Nephron progenitor cell (in vitro differentiated cells): Measurements from ENCODE around the gene GUCD1.

Source experiments
- DNase-seq: peaks from one replicate; pipeline ENCODE4 v3.0.0; 2021
- H3K27ac Mint-ChIP-seq: 2 replicates; pipeline ENCODE4 v1.8.0; 2021; ENCODE audit warnings: mild to moderate bottlenecking, moderate library complexity, mixed read lengths
- H3K27me3 Mint-ChIP-seq: 2 replicates; pipeline ENCODE4 v1.8.0; 2021; ENCODE audit warnings: mild to moderate bottlenecking, low read depth, mixed read lengths; ENCODE audit not compliant: poor library complexity
- H3K36me3 Mint-ChIP-seq: 2 replicates; pipeline ENCODE4 v1.8.0; 2021; ENCODE audit warnings: low read depth, mixed read lengths
- H3K4me1 Mint-ChIP-seq: 2 replicates; pipeline ENCODE4 v1.8.0; 2021; ENCODE audit warnings: mixed read lengths
- H3K4me3 Mint-ChIP-seq: 2 replicates; pipeline ENCODE4 v1.8.0; 2021; ENCODE audit warnings: mild to moderate bottlenecking, moderate library complexity, mixed read lengths
- H3K9me3 Mint-ChIP-seq: 2 replicates; pipeline ENCODE4 v1.8.0; 2021; ENCODE audit warnings: mild to moderate bottlenecking, moderate library complexity, mixed read lengths
- CTCF ChIP-seq: fragments of 200-600 bp; sonication (generic); IDR thresholded peaks from 2 replicates; pipeline ENCODE4 v1.5.0; 2021; ENCODE audit warnings: antibody characterized with exemption

The GUCD1 gene

GRCh38 chr22:24584871-24585411, 30.0 kb upstream of the GUCD1 start:
- TF ChIP-seq CTCF = no peak
- Mint-ChIP-seq H3K4me1 (no peaks in the 10 kb centered on the region), H3K36me3 (no peaks in the 10 kb centered on the region), H3K4me3 (no peak overlapping the region), H3K27ac (peak overlapping the region; percentile 78), H3K9me3 (no peaks in the 10 kb centered on the region), H3K27me3 (no peaks in the 10 kb centered on the region)
- no peak for DNase-seq

- H3K36me3 Mint-ChIP-seq = no peaks in the 10 kb centered on the region
- H3K4me1 Mint-ChIP-seq = no peaks in the 10 kb centered on the region
- no peaks in the 10 kb centered on the region for H3K9me3 Mint-ChIP-seq
- no peaks in the 10 kb centered on the region for H3K27me3 Mint-ChIP-seq
- no peak for TF ChIP-seq CTCF
- no peak for DNase-seq
- no peak overlapping the region for H3K4me3 Mint-ChIP-seq
- H3K27ac Mint-ChIP-seq = peak overlapping the region; percentile 78
These were observed 29.3 kb upstream of the GUCD1 start for GRCh38 chr22:24584166-24584790.

GRCh38 chr22:24583221-24584165, 28.6 kb upstream of the GUCD1 start:
- Mint-ChIP-seq H3K36me3 (no peaks in the 10 kb centered on the region), H3K9me3 (no peaks in the 10 kb centered on the region), H3K27ac (peak overlapping the region; percentile 29), H3K4me1 (no peaks in the 10 kb centered on the region), H3K4me3 (no peak overlapping the region), H3K27me3 (no peaks in the 10 kb centered on the region)
- TF ChIP-seq CTCF = no peak
- DNase-seq = no peak

- Mint-ChIP-seq H3K4me1 (no peaks in the 10 kb centered on the region), H3K4me3 (no peak overlapping the region)
- TF ChIP-seq CTCF = no peak
These were observed 27.3 kb upstream of the GUCD1 start for GRCh38 chr22:24582056-24582814.

DNA sequence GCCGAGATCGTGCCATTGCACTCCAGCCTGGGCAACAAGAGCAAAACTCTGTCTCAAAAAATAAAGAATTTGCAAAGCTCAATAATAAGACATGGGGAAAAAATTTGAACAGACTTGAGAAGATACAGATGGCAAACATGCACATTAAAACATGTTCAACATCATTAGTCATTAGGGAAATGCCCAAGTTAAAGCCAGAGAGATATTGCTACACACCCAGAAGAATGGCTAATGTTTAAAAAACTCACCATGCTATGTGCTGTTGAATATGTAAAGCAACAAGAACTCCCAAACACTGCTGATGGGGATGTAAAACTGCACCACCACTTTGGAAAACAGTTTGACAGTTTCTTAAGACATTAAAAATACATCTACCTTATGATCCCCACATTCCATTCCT, 25.3 kb upstream of the GUCD1 start:
- DNase-seq = no peak

More at GRCh38 chr22:24582056-24582814, 27.3 kb upstream of the GUCD1 start:
- Mint-ChIP-seq H3K27me3 (no peaks in the 10 kb centered on the region), H3K27ac (no peak overlapping the region), H3K36me3 (no peaks in the 10 kb centered on the region), H3K9me3 (no peaks in the 10 kb centered on the region)
- DNase-seq = no peak

More for the DNA sequence above, 25.3 kb upstream of the GUCD1 start:
- Mint-ChIP-seq H3K4me1 (no peaks in the 10 kb centered on the region), H3K27me3 (no peaks in the 10 kb centered on the region), H3K27ac (no peak overlapping the region), H3K4me3 (no peak overlapping the region), H3K36me3 (peaks cover 14% of the 10 kb centered on the region), H3K9me3 (no peaks in the 10 kb centered on the region)
- TF ChIP-seq CTCF = no peak
